T-helper 1 cell treated with Interleukin-12 subunit alpha and Interleukin-12 subunit beta and Interleukin-4 antibody, amounts not matched to agents 30 ng/mL and 1 ng/mL, for 36 hours (primary cell): ENCODE data around the gene PPP1R26. TPM values are rescaled to one million over a fixed set of nuclear protein-coding genes. Genes with fewer than 3 reads are reported as not detected.
"Not testable (repeated sequence)": the region's sequence is repeated elsewhere in the genome, so short reads cannot be mapped to it uniquely, and the experiment has no call there.

ENCODE experiments used
- intact Hi-C: fragments of 100-400 bp; cut with micrococcal nuclease; formaldehyde crosslinking; loops from one replicate; pipeline ENCODE4 v1.15.1; 2024
- total RNA-seq: library from RNA; stranded (reverse); gene quantifications from 2 replicates; pipeline ENCODE4 v1.2.3, GENCODE V29; 2022

The PPP1R26 gene, protein sequence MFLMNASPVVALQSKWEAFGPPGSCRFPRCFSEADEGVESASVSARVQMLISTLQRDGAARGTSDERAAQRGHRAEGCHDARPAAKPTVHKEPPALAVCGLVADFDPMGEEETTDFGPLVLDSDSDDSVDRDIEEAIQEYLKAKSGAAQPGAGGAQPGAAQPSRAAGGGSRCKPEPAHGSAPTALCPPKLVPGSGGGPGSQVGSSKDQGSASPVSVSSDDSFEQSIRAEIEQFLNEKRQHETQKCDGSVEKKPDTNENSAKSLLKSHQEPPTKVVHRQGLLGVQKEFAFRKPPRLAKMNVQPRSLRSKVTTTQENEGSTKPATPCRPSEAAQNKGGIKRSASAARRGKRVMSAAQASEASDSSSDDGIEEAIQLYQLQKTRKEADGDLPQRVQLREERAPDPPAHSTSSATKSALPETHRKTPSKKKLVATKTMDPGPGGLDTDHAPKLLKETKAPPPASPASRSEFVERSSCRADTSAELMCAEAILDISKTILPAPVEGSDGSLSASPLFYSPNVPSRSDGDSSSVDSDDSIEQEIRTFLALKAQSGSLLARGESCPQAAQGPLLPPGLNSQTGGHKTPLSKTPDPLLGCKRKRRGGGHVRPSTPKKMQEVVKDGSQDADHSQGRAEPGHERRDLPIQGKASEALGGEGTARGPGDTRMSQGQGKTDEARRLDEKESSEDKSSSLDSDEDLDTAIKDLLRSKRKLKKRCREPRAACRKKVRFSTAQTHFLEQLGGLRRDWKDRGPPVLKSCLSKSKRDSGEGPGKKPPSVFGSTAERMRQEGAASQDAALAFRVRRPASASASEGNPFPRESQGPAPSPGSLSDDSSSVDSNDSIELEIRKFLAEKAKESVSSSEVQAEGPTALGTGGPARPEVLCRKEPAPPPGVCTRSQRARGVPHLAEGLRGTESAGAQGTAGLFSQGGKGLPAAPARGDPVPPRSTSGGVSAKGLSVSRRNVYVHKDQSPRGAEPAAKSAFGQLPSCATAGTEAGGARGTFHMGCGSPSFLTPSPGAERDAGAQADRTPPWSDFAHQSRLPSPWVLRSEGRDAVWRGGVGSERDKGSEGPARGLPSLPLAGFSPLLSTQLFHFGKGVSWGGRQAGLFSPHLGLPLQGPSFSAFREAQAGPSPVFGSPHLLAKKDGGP (N-terminal part only)
- total RNA-seq = 0.07 and 0.49 TPM in 2 replicates

DNA sequence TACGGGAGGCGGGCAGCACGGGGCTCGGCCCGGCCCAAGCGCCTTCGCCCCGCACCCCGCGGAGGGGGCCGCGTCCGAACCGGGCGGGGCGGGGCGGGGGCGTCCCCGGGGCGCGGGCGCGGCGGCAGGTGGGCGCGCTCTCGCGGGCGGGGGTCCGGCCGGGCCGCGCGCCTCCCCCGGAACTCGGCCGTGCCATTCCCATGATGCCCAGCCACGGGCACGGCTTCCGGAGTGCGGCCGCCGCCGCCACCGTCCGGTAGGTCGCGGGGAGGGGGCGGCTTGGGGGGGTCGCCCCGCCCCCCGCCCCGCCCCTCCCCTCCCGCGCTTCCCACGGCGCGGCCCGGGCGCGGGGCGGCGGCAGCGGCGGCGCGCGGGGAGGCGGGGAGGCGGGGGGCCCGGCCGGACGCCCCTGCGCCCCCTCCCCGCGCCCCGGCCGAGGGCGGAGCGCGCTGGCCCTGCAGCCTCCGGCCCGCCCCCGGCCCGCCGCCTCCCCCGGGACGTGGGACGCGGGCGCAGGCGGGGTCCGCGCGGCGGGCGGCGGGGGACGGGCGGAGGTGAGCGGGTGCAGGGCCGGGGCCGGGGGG is at the start of gene PPP1R26:
Gene PPP1R26, plus strand, starts transcription at position 314 of the 584 bp plus-strand sequence. CDS start 4,729 bp downstream, outside the sequence.
- intact Hi-C loops = no loop called here

DNA sequence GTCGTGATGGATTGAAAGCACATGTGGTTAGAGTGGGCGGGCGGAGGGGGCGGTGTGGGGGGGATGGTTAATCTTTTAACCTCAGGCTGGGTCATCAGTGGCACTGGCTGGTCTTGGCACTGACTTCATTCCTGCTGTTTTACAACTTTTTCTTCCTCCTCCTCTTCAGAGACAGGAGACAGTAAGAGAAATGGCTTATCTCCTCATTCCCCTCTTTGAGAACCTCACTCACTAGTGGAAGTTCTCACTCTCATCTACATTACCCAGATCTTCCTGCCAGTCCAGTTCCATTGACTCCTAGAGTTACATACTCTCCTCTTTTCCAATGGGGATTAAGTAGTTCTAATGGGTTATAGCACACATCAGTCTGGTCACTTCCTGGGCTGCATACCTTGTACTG is 42.3 kb upstream of the PPP1R26 start:
- intact Hi-C loops = no loop called here

DNA sequence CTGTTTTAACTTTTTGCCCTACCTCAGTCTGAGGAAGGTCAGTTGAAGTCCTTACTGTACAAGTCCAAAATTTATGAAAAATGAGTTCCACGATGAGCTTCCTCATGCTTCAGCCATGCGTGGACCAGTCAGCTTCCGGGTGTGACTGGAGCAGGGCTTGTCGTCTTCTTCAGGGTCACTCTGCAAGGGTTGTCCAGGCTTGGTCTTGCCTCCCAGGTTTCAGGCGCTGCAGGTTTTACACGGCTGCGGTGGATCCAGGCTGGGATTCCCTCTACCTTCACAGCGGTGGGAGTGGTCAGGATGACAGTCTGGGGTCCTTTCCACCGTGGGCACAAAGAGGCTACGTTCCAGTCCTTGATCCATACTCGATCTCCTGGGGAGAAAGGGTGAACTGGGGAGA is 41.9 kb upstream of the PPP1R26 start:
- intact Hi-C loops = not testable (repeated sequence)

DNA sequence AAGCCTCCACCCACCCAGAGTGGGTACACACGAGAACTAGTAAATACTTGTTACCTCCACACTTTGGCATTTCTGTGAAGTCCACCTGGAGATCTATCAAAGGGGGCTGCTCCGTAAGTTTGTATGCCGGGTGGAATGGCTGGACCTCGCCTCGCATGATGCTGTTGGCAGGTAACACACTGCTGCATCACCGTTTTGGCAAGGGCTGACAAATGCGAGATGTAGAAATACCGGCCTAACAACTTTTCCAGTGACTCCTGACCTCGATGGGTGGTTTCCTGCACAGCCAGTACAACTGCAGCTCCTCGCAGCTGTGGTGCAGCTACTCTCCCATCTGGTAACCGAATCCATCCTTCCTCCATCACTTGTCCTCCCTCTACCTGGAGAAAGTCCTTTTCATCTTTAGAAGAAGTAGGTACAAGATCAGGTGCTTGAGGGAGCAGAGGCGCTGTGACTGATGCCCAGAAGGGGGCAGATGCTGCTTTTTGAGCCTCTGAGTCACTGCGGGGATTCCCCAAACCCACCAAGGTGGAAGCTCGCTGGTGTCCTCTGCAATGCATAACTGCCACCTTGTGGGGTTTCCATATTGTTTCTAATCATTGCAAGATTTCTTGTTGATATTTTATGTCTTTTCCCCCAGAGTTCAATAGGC is 40.9 kb upstream of the PPP1R26 start:
- intact Hi-C loops = not testable (repeated sequence)

DNA sequence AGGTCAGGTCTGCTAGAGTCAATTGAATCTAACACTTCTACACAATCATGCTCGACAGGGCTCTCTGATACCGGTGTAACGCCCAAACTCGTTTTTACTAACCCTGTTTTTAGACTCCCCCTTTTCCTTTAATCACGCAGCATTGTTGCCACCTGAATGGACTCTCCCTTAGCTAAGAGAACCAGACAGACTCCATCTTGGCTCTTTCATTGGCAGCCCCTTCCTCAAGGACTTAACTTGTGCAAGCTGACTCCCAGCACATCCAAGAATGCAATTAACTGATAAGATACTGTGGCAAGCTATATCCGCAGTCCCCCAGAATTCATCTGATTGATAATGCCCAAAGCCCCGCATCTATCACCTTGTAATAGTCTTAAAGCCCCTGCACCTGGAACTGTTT is 40.1 kb upstream of the PPP1R26 start:
- intact Hi-C loops = not testable (repeated sequence)

DNA sequence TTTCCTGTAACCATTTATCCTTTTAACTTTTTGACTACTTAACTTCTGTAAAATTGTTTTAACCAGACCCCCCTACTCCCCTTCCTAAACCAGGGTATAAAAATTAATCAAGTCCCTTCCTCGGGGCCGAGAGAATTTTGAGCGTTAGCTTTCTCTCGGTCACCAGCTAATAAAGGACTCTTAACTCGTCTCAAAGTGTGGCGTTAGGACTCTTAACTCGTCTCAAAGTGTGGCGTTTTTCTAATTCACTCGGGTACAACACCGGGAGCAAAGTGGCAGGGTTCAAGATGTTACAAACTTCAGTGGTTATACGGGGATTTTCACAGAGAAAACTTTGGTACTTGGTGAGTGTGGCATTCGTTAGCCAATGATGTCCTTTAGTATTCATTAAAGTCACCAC is 39.7 kb upstream of the PPP1R26 start:
- intact Hi-C loops = no loop called here

DNA sequence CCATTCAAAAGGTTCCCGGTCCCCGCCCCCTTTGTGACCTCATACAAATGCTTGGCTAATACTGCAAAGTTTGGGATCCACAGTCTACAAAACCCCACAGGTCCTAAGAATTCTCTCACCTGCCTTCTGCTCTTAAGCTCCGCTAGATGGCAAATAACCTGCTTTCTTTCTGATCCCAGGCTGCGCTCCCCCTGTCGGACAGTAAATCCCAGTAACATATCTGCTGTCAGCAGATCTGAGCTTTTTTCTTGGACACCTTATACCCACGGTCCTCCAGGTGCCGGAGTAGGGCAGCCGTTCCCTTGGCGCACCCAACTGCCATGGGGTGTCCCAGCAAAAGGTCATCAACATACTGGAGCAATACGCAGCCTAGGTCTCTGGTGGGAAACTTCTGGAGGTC is 39.0 kb upstream of the PPP1R26 start:
- intact Hi-C loops = no loop called here

DNA sequence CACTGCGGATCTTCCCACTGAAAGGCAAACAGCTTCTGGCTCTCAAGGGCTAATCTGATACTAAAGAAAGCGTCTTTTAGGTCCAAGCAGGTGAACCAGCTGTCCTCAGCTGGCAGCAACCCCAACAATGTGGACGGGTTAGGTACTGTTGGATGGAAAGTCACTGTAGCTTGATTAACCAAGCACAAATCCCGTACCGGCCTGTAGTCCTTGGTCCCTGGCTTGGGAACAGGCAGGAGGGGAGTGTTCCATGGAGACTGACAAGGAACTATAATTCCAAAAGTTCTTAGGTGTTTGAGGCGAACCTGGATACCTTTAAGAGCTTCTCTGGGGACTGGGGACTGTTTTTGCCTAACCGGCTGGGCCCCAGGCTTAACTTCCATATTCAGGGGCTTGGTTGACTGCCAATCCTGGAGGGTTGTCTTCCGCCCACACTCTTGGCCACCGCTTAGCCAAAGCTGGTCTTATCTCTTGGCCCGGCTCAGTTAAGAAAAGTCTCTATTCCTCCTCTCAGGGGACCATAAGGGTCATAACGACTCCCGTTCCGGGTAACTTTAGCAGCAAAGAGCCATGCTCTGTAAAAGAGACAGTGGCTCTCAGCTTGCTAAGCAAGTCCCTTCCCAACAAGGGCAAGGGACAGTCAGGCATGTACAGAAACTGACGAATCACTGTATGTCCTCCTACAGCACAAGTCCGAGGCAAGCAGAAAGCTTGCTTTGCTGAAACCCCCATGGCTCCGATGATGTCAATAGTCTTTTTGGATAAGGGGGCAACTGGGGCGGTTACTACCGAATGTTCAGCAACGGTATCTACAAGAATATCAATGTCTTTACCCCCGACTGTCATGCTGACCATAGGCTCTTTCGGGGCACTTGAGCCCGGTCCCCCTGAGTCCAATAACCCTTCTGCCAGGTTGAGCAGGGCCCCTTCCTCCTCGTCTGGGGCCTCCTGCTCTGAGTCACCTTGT is 38.2 kb upstream of the PPP1R26 start:
- intact Hi-C loops = not testable (repeated sequence)

DNA sequence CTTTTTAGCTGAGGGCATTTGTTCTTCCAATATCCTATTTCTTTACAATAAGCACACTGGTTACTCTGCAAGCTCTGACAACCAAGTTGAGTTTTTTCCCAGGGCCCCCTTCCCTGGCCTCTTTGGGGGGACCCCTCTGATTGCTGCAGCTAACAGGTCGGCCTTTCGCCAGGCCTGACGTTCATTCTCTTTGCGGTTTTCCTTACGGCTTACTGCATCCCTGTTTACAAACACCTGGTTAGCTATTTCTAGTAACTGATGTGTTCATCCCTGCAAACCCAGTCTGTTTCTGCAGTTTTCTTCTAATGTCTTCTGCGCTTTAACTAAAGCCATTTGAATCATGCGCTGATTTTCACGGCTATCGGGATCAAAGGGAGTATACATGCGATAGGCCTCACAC is 37.5 kb upstream of the PPP1R26 start:
- intact Hi-C loops = no loop called here

DNA sequence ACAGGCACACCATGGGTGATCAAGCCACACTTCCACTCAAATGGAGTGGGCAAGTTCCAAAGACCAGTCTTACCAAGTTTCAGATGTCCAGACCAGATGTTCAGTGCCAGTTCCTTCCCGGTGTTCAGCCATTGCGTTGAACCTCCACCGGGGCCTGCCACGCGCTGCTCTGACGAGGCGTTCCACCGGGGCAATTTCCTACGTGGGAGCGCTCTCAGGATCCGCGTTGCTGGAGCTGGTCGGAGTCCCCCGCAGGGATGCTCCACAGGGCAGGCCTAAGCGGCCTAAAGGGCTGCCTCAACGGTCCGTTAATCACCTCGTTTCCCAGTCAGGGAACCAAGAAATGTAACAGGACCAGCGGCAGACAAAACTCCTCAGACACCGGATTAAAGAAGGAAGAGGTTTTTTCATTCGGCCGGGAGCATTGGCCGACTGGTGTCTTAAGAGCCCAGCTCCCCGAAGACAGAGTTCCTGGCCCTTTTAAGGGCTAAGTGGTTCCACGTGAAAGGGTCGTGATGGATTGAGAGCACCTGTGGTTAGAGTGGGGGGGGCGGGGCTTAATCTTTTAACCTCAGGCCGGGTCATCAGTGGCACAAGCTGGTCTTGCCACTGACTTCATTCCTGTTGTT is 35.7 kb upstream of the PPP1R26 start:
- intact Hi-C loops = no loop called here

DNA sequence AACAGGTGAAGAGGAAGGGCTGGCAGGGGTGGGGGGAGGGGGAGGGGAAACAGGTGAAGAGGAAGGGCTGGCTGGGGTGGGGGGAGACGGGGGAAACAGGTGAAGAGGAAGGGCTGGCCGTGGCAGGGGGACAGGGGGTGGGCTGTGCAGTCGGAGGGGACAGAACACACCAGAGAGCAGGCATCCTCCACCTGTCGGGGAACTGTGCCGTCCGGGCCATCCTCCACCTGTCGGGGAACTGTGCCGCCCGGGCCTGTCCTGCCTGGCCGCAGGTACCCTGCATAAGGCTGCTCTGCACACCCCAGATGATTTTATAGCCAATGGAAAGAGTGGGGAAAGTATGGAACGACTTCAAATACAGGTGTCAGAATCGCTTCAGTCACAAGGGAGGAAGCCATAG is 32.5 kb upstream of the PPP1R26 start:
- intact Hi-C loops = no loop called here

DNA sequence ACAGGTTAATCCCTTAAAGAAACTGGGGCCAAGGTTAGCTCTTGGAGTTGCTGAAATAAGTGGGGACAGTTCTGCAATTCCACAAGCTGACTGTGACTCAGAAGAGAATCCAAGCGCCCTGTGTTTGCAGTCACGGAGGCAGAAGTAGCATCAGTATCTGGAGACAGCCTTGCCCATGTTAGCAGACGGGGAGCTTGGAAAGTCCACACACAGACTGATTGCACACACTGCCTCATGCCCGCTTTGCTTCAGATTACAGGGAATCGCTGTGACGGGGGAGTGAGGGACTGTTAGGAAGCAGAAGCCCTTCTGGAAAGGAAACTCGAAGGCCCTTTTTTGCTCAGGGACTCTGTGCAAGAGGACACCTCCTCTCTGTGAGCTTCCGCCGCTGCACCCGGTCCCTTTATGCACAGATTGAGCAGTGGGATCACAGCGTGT is 30.9 kb upstream of the PPP1R26 start:
- intact Hi-C loops = no loop called here

DNA sequence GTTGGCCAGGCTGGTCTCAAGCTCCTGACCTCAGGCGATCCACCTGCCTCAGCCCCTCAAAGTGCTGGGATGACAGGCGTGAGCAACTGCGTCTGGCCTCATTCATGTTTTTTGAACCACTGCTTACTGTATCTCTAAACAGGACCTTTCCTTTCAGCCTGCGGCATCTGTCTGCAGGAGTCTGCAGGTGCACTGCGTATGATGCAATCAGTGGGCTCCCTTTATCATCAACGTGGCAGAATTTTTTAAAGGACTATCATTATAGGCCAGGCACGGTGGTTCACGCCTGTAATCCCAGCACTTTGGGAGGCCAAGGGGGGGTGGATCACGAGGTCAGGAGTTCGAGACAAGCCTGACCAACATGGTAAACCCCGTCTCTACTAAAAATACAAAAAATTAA is 30.1 kb upstream of the PPP1R26 start:
- intact Hi-C loops = not testable (repeated sequence)

DNA sequence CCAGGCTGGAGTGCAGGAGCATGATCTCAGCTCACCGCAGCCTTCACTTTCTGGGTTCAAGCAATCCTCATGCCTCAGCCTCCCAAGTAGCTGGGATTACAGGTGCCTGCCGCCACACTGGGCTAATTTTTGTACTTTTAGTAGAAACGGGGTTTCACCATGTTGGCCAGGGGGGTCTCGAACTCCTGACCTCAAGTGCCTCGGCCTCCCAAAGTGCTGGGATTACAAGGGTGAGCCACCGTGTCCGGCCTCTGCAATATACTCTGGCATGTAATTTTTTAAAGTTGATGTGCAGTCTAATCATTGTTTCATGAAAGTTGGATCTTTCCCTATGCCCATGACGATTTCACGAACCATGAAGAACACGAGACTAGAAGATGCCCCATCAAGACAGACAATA is 28.6 kb upstream of the PPP1R26 start:
- intact Hi-C loops = no loop called here

DNA sequence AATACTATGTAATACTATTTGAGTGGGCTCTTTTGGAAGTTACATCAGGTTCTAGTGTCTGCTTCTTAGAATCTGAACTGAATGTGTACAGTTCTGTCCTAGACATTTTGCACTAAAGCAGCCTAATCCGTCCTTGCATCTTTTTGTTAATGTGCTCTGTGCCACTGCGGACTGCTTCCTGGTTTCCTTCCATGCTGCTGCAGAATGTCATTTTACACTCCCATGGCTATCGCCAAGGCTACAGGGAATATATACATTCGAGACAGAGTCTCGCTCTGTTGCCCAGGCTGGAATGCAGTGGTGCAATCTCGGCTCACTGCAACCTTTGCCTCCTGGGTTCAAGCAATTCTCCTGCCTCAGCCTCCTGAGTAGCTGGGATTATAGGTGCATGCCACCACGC is 27.7 kb upstream of the PPP1R26 start:
- intact Hi-C loops = not testable (repeated sequence)

DNA sequence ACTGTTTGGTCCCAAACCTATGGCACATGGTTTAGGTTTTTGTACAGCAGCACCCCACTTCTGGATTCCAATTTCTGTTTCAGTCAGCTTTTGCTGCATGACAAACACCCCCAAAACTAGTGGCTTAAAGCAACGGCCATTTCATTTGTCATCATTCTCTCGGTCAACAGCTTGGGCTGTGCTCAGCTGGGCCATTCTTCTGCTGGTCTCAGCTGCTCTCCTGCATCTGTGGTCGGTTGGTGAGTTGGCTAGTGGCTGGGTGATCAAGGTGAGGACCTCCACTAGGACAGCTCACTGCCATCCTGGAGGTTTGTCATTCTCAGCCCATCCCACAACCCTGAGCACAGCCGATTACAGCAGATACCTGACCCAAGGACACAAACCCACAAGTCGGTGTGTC is 24.8 kb upstream of the PPP1R26 start:
- intact Hi-C loops = no loop called here

DNA sequence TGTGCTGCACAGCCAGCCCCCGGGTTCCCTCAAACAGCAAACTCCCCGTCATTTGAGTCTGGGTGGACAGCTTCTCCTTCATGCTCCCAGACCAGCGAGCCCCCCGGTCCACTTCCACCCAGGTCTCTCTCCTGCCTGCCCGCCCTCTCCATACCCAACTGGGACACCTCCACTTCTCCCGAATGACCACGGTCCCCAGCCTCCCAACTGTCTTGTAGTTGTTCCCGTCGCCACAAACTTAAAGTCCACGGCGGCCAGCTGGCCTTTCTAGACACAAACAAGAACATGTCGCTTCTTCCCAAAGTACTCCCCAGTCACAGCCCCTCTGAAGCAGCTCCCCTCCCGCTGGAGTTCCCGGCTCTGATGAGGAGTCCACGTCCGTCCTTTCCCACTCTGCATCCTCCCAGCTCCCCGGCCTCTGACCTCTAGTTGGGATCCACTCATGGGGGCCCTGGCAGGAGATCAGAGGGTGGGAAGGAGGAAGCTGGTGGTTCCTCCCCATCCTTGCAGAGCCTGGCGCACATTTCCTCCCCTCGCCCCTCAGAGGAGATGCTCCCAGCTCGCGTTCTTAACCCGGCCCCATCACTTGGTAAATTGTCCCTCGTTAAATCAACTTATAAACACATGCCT is 24.1 kb upstream of the PPP1R26 start:
- intact Hi-C loops = no loop called here

DNA sequence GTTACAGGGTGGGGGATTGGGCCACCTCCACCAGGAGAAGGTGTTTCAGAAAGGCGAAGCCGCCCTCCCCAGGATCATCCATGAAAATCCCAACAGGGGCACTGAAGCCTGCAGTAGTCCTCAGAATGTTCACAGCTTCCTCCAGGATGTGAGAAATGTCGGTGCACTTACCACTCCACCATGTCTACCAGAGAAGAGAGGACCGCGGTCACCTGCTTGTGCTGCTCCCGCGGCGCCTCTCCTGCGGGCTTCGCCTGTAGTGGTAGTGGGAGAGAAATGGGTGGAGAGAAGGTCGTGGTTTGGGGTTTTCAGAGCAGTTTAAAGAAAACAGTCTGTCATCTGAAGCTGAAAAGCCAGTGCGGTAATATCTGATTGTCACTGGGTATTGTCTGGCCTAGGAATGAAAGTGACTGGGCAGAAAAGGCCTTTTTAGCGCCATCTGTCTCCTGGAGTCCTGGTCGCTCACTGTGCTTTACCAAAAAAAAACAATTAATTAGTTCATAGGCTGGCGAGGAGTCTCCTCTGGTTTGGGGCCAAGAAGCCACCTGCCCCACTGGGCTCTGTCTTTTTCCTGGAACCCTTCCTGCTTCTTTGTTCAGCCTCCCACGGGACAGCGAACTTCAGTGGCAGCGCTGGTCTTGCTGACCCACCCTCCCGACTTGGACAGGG is 23.0 kb upstream of the PPP1R26 start:
- intact Hi-C loops = no loop called here
